MG63 (cell line): ENCODE measurements around the gene ZSCAN2. TPM values are rescaled to one million over a fixed set of nuclear protein-coding genes. Genes with fewer than 3 reads are reported as not detected.

Source experiments
- DNase-seq: peaks from one replicate; pipeline ENCODE4 v3.0.0-alpha.2; 2020
- H3K27me3 ChIP-seq: fragments of 250-450 bp; sonication (Bioruptor Pico); 2 replicates; pipeline ENCODE4 v1.5.1; 2020; ENCODE audit warnings: mild to moderate bottlenecking, moderate library complexity
- H3K36me3 ChIP-seq: fragments of 250-450 bp; sonication (Bioruptor Pico); 2 replicates; pipeline ENCODE4 v1.5.1; 2020; ENCODE audit warnings: mild to moderate bottlenecking, moderate library complexity
- H3K4me3 ChIP-seq: fragments of 250-450 bp; sonication (Bioruptor Pico); 2 replicates; pipeline ENCODE4 v1.5.1; 2020; ENCODE audit warnings: mild to moderate bottlenecking, moderate library complexity
- H3K9me3 ChIP-seq: fragments of 250-450 bp; sonication (Bioruptor Pico); 2 replicates; pipeline ENCODE4 v1.5.1; 2020; ENCODE audit warnings: mild to moderate bottlenecking, moderate library complexity
- total RNA-seq: library from RNA; depleted of rRNA; stranded (reverse); fragments of >200 nt; shearing (Covaris generic); gene quantifications from 2 replicates; pipeline ENCODE4 v1.2.3, GENCODE V29; 2014; ENCODE audit warnings: low replicate concordance

Gene ZSCAN2
- total RNA-seq, 1 experiment from 2014 or later = 11.0 TPM

- no peaks in the 10 kb centered on the region for H3K9me3 ChIP-seq
- DNase-seq = no peak
- no peak overlapping the region for H3K4me3 ChIP-seq
- peaks cover 87% of the 10 kb centered on the region for H3K36me3 ChIP-seq
- H3K27me3 ChIP-seq = no peaks in the 10 kb centered on the region
Observed at GRCh38 chr15:84649706-84650105, 48.9 kb downstream of the ZSCAN2 start.

- Histone ChIP-seq H3K27me3 (no peaks in the 10 kb centered on the region), H3K4me3 (peak overlapping the region; percentile 85), H3K36me3 (peaks cover 60% of the 10 kb centered on the region), H3K9me3 (no peaks in the 10 kb centered on the region)
- no peak for DNase-seq
Observed at GRCh38 chr15:84653584-84653909, 52.7 kb downstream of the ZSCAN2 start.

- Histone ChIP-seq H3K36me3 (peaks cover 57% of the 10 kb centered on the region), H3K27me3 (no peaks in the 10 kb centered on the region), H3K4me3 (peak within 1 kb of the TSS; percentile 85), H3K9me3 (no peaks in the 10 kb centered on the region)
- peak; percentile 95 for DNase-seq
Observed at GRCh38 chr15:84653910-84654688, 53.3 kb downstream of the ZSCAN2 start, which contains the start of gene WDR73. Gene WDR73 (minus strand): TSS chr15:84654283. CDS start chr15:84654274, 9 bp downstream.

- Histone ChIP-seq H3K36me3 (peaks cover 52% of the 10 kb centered on the region), H3K27me3 (no peaks in the 10 kb centered on the region)
- DNase-seq = peak; percentile 85
Observed at GRCh38 chr15:84654689-84655453, 54.1 kb downstream of the ZSCAN2 start.

GRCh38 chr15:84656972-84657371 lies 56.2 kb downstream of the ZSCAN2 start:
- H3K4me3 ChIP-seq = no peak overlapping the region
- H3K36me3 ChIP-seq = peaks cover 40% of the 10 kb centered on the region
- no peak for DNase-seq
- H3K9me3 ChIP-seq = no peaks in the 10 kb centered on the region
- no peaks in the 10 kb centered on the region for H3K27me3 ChIP-seq

More at GRCh38 chr15:84654689-84655453, 54.1 kb downstream of the ZSCAN2 start:
- Histone ChIP-seq H3K4me3 (peak overlapping the region; percentile 85), H3K9me3 (no peaks in the 10 kb centered on the region)

GRCh38 chr15:84657748-84658079 lies 56.9 kb downstream of the ZSCAN2 start:
- Histone ChIP-seq H3K9me3 (no peaks in the 10 kb centered on the region), H3K36me3 (peaks cover 33% of the 10 kb centered on the region), H3K27me3 (no peaks in the 10 kb centered on the region), H3K4me3 (no peak overlapping the region)
- no peak for DNase-seq

GRCh38 chr15:84658080-84658787 lies 57.4 kb downstream of the ZSCAN2 start, which contains the start of gene NMB:
Gene NMB (minus strand): TSS chr15:84658199. CDS start chr15:84658152, 47 bp downstream.
- Histone ChIP-seq H3K4me3 (no peak within 1 kb of the TSS), H3K9me3 (no peaks in the 10 kb centered on the region), H3K36me3 (peaks cover 33% of the 10 kb centered on the region), H3K27me3 (no peaks in the 10 kb centered on the region)
- peak; percentile 42 for DNase-seq

GRCh38 chr15:84658788-84659411 lies 58.1 kb downstream of the ZSCAN2 start:
- no peak for DNase-seq
- no peaks in the 10 kb centered on the region for H3K27me3 ChIP-seq
- no peaks in the 10 kb centered on the region for H3K9me3 ChIP-seq
- H3K36me3 ChIP-seq = peaks cover 29% of the 10 kb centered on the region
- H3K4me3 ChIP-seq = no peak overlapping the region

GRCh38 chr15:84659904-84660781 lies 59.3 kb downstream of the ZSCAN2 start:
- DNase-seq = no peak
- Histone ChIP-seq H3K36me3 (peaks cover 39% of the 10 kb centered on the region), H3K4me3 (no peak overlapping the region), H3K9me3 (no peaks in the 10 kb centered on the region), H3K27me3 (no peaks in the 10 kb centered on the region)

GRCh38 chr15:84661001-84661400 lies 60.2 kb downstream of the ZSCAN2 start:
- DNase-seq = no peak
- Histone ChIP-seq H3K4me3 (no peak overlapping the region), H3K36me3 (peaks cover 47% of the 10 kb centered on the region), H3K9me3 (no peaks in the 10 kb centered on the region), H3K27me3 (no peaks in the 10 kb centered on the region)

- no peaks in the 10 kb centered on the region for H3K9me3 ChIP-seq
- H3K4me3 ChIP-seq = no peak overlapping the region
- H3K36me3 ChIP-seq = peaks cover 74% of the 10 kb centered on the region
- no peaks in the 10 kb centered on the region for H3K27me3 ChIP-seq
- DNase-seq = no peak
Observed at GRCh38 chr15:84666373-84666772, 65.6 kb downstream of the ZSCAN2 start.

GRCh38 chr15:84668221-84668982 lies 67.6 kb downstream of the ZSCAN2 start:
- no peak overlapping the region for H3K4me3 ChIP-seq
- no peak for DNase-seq
- H3K36me3 ChIP-seq = peaks cover 75% of the 10 kb centered on the region
- H3K27me3 ChIP-seq = no peaks in the 10 kb centered on the region
- H3K9me3 ChIP-seq = no peaks in the 10 kb centered on the region

GRCh38 chr15:84669726-84670125 lies 68.9 kb downstream of the ZSCAN2 start:
- DNase-seq = peak; percentile 23
- Histone ChIP-seq H3K9me3 (no peaks in the 10 kb centered on the region), H3K36me3 (peaks cover 80% of the 10 kb centered on the region), H3K27me3 (no peaks in the 10 kb centered on the region), H3K4me3 (no peak overlapping the region)

- H3K27me3 ChIP-seq = no peaks in the 10 kb centered on the region
- DNase-seq = no peak
- peaks cover 77% of the 10 kb centered on the region for H3K36me3 ChIP-seq
- no peak overlapping the region for H3K4me3 ChIP-seq
- no peaks in the 10 kb centered on the region for H3K9me3 ChIP-seq
Observed at GRCh38 chr15:84671211-84671610, 70.4 kb downstream of the ZSCAN2 start.
